GM21786 (cell line): Measurements from ENCODE around the gene CCDC85A.

Source experiments
- ATAC-seq: cut with Tn5 transposase; IDR thresholded peaks from one replicate; pipeline ENCODE4 v1.9.1; 2021; ENCODE audit not compliant: unreplicated experiment

The CCDC85A gene

DNA sequence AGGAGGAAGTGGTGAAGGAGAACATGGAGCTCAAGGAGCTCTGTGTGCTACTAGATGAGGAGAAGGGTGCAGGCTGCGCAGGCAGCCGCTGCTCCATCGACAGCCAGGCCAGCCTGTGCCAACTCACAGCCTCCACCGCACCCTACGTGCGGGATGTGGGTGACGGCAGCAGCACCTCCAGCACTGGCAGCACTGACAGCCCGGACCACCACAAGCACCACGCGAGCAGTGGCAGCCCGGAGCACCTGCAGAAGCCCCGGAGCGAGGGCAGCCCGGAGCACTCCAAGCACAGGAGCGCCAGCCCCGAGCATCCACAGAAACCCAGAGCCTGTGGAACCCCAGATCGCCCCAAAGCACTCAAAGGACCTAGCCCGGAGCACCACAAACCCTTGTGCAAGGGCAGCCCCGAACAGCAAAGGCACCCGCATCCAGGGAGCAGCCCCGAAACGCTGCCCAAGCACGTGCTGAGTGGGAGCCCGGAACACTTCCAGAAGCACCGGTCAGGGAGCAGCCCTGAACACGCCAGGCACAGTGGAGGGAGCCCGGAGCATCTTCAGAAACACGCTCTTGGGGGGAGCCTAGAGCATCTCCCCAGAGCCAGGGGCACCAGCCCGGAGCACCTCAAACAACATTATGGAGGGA lies 9.0 kb downstream of the CCDC85A start:
- ATAC-seq: no peak

DNA sequence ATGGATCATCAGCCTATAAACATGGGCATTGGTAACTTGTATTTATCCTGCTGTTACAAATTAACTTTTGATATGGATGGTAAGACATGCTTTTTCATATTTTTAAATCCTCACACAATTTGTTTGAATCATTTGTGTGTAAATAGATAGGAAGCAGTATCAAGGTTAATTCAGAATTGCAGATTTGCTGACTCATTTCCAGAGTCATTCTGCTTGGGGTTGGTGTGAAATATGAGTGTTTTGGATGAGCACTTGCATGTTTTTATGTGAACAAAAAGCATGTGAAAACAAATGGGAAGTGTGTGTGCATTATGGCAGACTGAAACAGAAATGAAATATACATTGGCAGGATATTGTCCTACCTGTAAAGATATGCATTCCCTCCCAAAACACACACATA lies 11.8 kb downstream of the CCDC85A start:
- no peak for ATAC-seq

DNA sequence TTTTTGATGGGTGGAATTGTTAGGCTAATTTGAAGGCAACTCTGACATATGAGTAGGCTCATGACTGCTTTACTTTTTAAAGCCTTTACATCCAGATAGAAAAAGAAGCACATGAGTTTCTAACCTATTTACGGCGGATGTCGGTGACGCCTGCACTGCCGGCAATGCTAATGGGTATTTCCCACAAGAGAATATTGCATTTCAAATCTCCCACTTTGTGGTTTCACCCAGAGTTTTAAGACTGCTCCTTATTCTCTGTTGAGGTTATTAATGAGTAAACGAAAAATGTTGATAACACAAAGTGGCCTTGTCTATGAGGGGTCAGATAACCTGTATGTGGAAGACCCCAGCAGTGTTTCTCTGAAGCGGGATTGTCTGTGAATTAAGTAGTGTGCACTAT lies 14.0 kb downstream of the CCDC85A start:
- no peak for ATAC-seq

DNA sequence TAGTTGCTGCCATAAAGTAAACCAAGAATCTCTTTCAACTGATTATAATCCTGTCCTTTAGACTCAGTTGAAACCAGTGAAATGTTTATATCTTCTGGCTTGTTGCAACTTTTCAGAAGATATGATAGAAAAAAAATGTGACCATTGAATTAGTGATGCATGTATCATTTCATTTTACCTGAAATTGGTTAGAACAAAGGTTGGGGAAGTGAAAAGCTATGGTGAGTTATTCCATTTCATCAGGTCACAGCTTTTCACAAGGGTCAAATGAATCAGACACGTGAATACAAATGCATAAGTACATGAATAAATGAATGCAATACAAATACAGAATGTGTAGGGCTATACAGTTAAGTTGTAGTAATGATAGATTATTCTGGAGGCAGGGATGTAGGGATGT lies 15.1 kb downstream of the CCDC85A start:
- ATAC-seq: no peak

DNA sequence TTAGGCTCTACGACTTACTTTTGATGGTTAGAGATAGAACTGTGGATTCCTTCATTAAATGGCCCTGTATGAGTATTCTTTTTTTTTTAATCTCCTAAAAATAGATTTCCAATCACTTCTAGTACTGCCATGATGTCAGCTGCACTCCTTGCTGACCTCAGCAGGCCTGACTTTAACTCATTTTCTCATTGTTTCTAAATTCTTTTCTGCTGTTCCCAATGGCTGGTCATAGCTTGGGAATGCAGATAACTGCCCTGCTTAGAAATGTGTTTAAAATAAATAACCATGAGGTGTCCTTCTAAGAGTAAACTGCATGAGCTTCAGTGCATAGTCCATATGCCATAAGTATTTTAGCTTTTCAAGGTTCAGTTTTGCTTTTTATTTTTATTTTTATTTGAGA lies 15.7 kb downstream of the CCDC85A start:
- no peak for ATAC-seq

DNA sequence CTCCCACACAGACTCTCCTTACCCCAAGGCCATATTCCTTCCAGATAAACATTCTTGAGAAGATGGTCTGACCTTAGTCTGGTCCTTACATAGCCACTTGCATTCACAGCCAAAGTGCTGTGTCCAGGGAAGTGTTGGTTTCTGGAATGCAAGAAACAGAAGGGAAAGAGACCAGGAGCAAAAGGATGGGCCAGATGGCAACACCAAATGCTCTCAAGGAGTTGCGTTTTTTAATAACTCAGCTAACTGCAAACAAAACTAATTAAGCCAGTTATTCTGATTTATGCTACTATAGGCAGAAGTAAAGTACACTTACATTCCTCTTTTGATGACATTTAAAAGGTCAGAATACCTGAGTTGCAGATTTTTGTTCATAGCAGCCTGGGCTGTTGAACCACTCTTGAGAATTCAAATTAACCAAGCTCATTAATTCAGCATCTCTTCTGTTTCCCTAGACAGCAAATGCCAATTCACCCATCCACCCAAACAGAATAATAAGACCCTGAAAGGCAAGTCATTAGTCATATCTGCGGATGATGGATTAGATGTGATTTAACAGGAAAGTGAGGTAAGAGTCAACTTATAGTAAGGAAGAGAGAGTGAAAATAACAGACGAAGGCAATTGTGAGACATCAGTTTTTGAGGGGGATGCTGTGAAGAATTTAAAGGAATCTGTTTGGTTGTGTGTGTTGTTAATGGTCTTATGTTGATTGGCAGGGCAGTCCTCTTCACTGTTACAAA lies 18.8 kb downstream of the CCDC85A start:
- ATAC-seq: no peak

DNA sequence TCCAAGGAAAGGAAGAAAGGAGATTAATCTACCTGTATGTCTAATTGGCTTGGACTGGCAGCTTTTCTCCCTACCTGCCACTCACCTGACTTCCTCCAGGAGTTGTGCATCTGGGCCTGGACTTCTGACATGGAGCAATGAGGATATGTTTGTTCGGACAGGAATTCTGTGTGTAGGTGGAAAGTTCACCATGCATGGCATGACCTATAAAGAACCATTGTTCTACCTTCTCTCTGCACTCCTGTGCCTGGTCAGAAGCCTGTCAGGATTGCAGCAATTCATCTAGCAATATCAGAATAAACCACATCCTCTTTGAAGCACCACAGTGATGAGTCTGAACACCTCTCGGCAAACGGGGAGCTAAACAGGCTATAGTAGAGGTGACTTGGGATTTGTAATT lies 20.8 kb downstream of the CCDC85A start:
- no peak for ATAC-seq

DNA sequence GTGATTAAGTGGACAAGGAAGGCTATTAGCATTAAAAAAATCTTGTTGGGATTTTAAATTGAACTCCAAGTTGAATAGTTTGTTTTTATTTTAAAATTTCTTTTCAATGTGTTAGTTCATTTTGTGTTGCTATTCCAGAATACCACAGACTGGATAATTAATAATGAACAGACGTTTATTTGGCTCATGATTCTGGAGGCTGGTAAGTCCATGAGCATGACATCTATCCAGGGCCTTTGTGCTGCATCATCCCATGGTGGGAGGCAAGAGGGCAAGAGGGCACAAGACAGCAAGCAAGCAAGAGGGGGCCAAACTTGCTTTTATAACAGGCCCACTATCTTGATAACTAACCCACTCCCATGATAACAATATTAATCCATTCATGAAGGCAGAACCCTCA lies 22.5 kb downstream of the CCDC85A start:
- no peak for ATAC-seq

DNA sequence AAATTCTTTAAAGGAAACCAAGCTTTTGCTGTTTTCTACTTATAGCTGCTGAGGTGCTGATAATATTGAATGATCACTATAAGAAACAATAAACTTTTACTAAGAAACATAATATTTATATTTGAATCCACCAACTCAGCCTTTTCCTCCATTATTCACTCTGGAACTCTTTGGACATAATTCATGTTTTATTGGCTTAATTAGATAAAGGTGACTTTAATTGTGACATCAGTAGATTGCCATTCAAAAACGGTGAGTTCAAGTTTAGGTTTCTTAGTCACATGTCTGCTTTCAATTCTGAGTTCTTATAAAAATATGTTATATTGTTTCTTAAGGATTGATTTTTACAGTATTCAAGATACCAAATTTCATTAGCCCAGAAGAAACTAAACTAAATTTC lies 24.0 kb downstream of the CCDC85A start:
- ATAC-seq: no peak

DNA sequence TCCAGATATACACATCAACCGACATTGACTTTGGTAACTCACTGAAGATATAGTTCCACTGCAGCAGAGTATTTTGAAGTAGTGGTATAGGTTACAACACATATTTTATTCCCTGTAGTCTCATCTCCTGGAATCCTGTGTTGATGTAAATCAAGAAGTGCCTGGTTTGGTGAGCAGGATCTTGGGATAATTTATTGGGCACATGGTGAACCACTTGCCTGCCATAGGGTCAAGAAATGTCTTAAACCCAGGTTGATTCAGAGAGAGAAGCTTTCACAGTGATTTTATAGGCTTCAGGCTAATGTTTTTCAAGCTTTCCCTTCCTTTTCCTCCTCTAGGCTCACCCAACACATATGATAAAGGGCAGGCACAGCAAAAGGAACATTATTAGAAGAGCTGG lies 24.6 kb downstream of the CCDC85A start:
- no peak for ATAC-seq

DNA sequence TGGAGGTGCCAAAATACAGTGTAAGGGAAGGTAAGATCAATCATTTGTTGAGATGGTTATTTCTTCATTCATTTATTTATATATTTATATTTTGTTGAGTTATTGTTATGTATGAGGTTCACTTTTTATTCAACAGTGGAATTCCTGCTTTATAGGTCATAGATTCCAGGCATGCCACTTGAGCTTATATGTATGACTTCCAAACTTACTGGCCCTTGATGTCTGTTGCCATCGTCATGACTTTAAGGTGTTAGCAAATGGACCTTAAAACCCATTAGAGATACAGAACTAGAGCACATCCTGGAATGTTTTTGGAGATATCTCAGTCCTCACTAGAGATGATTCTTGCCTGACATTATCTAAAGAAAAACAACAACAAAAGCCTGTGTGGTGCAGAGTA lies 25.9 kb downstream of the CCDC85A start:
- no peak for ATAC-seq

DNA sequence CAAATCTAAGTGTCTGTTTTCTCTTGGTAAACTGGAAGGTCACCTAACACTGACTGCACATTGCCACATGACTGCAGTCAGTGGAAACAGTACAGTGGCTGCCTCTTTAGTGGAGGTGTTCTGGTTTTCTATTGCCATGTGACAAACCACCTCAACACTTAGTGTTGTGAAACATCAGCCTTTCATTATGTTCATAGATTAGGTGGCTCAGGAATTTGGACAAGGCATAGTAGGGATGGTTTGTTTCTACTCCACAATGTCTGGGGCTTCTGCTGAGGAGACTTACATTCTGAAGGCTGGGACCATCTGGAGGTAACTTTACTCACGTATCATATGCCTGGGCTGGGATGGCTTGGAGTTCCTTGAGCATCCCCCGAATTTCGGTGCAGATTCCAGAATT lies 26.5 kb downstream of the CCDC85A start:
- no peak for ATAC-seq

DNA sequence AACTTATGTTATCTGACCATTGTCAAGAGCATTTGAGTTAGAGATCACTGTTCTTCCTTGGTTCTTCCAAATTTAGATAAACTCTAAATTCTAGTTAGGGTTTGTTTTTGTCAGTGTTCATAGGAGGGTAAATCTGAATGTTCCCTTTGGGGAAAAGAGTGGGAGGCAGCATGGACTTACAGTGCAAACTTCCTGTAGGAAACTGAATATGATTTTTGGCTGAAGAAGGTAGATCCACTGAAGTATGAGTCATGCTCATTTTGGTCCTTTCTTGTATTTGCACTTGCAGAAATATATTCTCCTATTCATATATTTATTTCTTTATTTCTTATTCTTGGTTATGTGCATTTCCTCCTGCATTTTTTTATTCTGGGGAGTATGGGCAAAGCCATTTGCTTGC lies 27.3 kb downstream of the CCDC85A start:
- ATAC-seq: no peak

DNA sequence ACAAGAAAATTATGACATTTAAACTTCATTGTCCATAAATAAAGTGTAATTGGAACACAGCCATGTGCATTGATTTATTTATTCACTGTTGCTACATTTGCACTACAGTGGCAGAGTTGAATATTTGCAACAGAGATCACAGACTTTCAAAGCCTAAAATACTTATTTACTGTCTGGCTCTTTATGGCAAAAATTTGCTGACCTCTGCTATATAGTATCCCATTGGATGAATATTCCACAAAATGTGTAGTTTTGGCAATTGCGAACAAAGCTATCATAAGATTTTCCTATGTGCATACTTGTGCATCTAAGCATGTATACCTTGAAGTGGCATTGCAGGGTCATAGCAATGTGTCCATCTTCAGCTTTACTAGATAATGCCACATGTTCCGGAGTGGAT lies 32.1 kb downstream of the CCDC85A start:
- ATAC-seq: no peak

DNA sequence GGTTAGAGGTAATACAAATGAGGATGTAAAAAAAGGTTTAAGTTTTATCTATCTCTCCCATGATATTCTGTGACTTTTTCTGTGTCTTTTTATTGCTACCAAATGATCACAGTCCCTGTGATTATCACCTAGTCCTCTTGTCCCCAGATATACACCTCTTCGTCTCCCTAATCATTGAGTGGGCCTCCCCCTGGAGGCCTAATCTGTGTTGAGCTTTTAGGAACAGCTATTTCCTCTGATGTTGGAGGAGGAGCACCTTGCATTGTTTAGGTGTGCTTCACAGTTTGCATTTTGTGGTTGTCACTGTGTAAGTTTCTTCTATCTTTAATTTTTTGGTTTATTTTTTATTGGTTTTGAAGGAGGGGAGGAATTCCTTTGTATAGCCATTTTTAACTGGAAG lies 33.3 kb downstream of the CCDC85A start:
- no peak for ATAC-seq

DNA sequence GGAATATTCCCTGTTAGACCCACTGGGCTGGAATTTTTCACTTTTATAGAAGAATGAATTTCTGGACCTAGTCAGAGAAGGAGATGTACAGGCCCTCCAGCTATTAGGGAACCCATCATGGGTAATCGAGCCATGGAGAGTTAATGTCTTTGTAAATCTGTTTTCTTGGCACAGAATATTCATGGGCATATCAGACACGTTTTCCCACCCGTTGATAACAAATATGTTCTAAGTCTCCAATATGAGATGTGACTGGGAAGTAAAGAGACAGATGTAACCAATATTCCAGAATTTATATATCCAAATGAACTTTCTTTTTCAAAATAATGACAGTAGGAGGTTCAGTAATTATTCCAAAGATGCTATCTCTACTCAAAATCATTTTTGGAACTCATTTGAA lies 38.7 kb downstream of the CCDC85A start:
- ATAC-seq: no peak

DNA sequence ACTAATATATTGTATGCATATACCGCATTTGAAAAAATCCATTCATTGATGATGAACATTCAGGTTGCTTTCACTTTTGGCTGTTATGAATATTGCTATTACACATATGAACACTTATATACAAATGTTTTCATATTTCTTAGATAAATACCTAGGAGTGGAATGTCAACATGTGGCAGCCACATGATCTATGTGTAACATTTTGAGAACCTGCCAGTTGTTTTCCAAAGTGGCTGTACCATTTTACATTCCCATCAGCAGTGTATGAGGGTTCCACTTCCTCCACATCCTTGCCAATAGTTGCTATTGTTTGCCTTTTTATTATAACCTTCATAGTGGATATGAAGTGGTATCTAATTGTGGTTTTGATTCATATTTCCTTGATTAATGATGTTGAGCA lies 40.5 kb downstream of the CCDC85A start:
- no peak for ATAC-seq

DNA sequence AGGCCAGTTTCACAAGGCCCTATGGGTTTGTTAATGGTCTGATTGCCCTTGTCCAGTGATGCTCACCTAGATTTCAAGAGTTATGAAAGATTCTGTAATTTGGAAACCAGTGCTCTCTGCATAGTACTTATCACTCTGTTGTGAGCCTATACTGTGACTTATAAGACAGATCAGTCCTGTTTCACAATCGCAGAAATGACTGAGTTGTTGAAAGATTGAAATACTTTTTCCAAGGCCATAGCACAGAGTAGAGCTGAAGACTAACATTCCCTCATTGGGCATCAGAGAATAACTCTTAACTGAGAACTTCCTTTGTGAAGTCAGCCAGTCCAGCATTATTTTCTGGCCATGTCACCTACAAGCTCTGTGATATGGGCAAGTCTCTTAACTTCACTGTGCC lies 44.0 kb downstream of the CCDC85A start:
- ATAC-seq: no peak

DNA sequence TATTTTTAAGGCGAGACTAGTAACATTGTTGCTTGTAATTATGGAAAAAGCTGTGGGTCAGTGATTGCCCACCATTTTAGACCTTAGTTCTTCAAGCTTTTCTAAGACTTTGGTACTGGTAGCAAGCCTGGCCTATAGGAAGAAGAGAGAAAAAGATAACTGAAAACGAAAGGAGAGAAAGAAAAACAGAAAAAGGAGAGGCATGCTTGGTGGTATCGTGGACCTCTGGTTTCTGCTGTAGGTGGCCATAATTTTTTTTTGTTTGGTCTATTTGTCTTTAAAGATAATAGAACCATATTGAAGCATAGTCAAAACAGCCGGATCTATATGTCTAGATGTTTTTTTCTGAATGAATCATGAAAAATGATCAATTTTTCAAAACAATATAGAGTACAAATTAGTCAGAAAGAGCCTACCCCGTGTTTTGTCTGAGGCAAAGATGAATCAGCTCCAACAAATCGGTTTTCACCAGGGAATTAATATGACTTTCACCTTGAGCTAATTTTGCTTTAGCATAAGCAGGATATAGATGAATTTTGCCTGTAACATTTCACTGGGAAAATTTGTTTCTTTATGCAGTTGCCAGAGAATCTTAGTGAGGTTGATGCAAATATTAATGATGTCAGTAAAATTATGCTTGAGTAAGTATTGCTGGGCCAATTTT lies 45.7 kb downstream of the CCDC85A start:
- no peak for ATAC-seq

DNA sequence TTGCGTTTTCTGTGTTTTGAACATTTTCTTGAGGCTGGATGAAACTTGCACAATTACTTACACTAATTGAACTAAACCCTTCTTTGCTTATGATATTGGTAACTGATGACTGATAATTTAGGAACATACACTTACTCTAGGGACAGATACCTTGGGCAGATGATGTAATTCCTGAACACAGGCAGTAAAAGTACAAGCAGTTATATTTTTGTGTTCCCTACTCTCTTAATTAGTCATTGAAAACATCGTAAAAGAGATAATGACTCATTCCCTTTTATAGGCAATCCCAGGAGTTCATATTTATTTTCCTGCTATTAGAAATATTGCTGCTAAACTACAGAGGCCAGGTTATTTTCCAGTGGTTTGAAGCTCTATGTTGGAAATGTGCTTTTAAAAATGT lies 46.4 kb downstream of the CCDC85A start:
- ATAC-seq: no peak

DNA sequence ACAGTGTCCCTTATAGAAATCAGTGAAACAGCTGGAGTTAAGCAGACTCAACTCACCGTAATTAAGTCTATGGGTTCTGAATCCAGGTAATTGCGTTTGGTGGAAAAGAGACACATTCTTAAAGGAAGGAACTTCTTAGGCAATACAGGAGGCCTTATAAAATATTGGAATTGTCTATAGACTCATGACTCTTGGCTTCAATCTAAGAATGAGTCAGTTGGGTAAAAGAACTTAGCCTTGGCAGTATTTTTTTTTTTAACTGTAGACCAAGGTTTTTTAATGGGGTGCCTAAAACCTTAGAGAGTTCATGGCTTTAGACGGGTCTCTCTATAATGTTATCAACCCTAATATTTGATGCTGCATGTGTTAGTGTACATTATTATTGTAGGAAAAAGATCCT lies 47.6 kb downstream of the CCDC85A start:
- ATAC-seq: no peak

DNA sequence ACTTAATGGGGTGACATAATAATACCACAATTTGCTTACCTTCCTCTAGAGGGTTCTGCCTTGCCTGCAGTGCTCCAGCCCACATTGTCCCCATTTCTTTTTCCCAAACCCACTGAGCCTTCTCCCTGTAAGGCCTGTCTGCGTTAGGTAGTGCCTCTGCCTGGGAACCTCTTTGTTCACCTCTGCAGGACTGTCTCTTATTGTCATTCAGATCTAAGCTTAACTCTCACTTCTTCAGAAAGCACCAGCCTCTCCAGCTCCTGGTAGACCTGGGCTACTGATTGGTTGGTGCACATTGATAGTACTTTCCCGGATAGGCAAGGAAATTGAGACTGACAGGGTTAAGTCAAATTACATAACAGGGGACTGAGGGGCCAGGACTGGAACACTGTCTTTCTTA lies 49.1 kb downstream of the CCDC85A start:
- no peak for ATAC-seq

DNA sequence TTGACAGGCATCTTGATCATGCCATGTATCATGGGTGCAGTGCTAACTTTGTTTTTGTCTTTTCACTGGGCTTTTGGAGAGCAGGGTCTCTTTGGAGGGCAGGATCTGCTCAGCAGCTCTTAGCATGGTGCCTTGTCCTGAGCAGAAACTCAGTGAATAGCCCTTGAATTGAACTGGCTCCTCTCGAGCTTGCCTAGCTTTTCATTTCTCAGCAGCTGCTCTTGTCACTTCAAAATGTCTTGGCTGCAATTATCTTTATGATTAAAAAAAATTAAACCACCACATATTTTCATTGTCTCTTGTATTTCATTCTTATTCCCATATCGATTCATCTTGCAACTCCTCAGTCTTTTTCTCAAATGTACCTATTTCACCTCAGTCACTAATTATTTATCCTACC lies 50.5 kb downstream of the CCDC85A start:
- ATAC-seq: no peak
